Neuronal stem cell (in vitro differentiated cells): ENCODE data around the gene NOS1AP.

Experiments used
- DNase-seq: peaks from one replicate; pipeline ENCODE4 v3.0.0-alpha.2; 2013; ENCODE audit warnings: low spot score
- H2AFZ ChIP-seq: one replicate; pipeline ENCODE4 v1.6.1; 2013; ENCODE audit warnings: mild to moderate bottlenecking, low read length, inconsistent platforms
- H2AK5ac ChIP-seq: 2 replicates; pipeline ENCODE4 v1.6.1; 2013; ENCODE audit warnings: low read depth, mild to moderate bottlenecking, inconsistent platforms, low read length, moderate library complexity, mixed read lengths
- H2BK120ac ChIP-seq: 2 replicates; pipeline ENCODE4 v1.6.1; 2013; ENCODE audit warnings: low read depth, mild to moderate bottlenecking, inconsistent platforms, low read length, moderate library complexity, mixed read lengths
- H2BK12ac ChIP-seq: one replicate; pipeline ENCODE4 v1.6.1; 2013; ENCODE audit warnings: low read length, inconsistent platforms
- H2BK15ac ChIP-seq: 2 replicates; pipeline ENCODE4 v1.6.1; 2013; ENCODE audit warnings: mild to moderate bottlenecking, low read length, inconsistent platforms, mixed read lengths
- H2BK5ac ChIP-seq: one replicate; pipeline ENCODE4 v1.6.1; 2013; ENCODE audit warnings: inconsistent platforms, mild to moderate bottlenecking, low read length, moderate library complexity
- H3K14ac ChIP-seq: one replicate; pipeline ENCODE4 v1.6.1; 2013; ENCODE audit warnings: low read length, inconsistent platforms
- H3K18ac ChIP-seq: 2 replicates; pipeline ENCODE4 v1.6.1; 2013; ENCODE audit warnings: low read length, inconsistent platforms
- H3K23ac ChIP-seq: 2 replicates; pipeline ENCODE4 v1.6.1; 2013; ENCODE audit warnings: low read depth, mild to moderate bottlenecking, mixed read lengths, low read length, inconsistent platforms; ENCODE audit not compliant: poor library complexity
- H3K27ac ChIP-seq: replicated peaks from 3 replicates; pipeline ENCODE4 v1.5.1; 2013; ENCODE audit warnings: low read length, inconsistent platforms
- H3K27me3 ChIP-seq, 3 experiments: 2 replicates each; pipeline ENCODE4 v1.6.1; 2013; ENCODE audit warnings: low read length in 3 of 3, mild to moderate bottlenecking in 2 of 3, inconsistent platforms in 1 of 3, low read depth in 1 of 3, mixed read lengths in 1 of 3, moderate library complexity in 1 of 3; ENCODE audit not compliant: control insufficient read depth in 3 of 3, insufficient read depth in 3 of 3
- H3K36me3 ChIP-seq, 2 donors: replicated peaks in 1 of 2; 2 replicates each; pipeline ENCODE4 v1.6.1; 2013; ENCODE audit warnings: low read length in 2 of 2; ENCODE audit not compliant: control insufficient read depth in 2 of 2, insufficient read depth in 2 of 2
- H3K4ac ChIP-seq: 2 replicates; pipeline ENCODE4 v1.6.1; 2013; ENCODE audit warnings: inconsistent platforms, mild to moderate bottlenecking, low read length, moderate library complexity
- H3K4me1 ChIP-seq, 2 donors: 1 replicate in 1 of 2; 2 replicates in 1 of 2; pipeline ENCODE4 v1.6.1; 2013; ENCODE audit warnings: low read length in 2 of 2, low read depth in 1 of 2; ENCODE audit not compliant: control insufficient read depth in 2 of 2, insufficient read depth in 1 of 2
- H3K4me2 ChIP-seq: one replicate; pipeline ENCODE4 v1.6.1; 2013; ENCODE audit warnings: mild to moderate bottlenecking, low read length, inconsistent platforms; ENCODE audit not compliant: insufficient read depth, poor library complexity, severe bottlenecking
- H3K4me3 ChIP-seq, 2 donors: 2 replicates each; pipeline ENCODE4 v1.5.1; 2013; ENCODE audit warnings: low read length in 2 of 2, mild to moderate bottlenecking in 2 of 2, inconsistent platforms in 1 of 2, moderate library complexity in 1 of 2
- H3K79me1 ChIP-seq: one replicate; pipeline ENCODE4 v1.6.1; 2013; ENCODE audit warnings: low read depth, mild to moderate bottlenecking, inconsistent platforms, low read length, moderate library complexity
- H3K9ac ChIP-seq: one replicate; pipeline ENCODE4 v1.6.1; 2013; ENCODE audit warnings: mild to moderate bottlenecking, low read depth, low read length, inconsistent platforms; ENCODE audit not compliant: poor library complexity
- H3K9me3 ChIP-seq, 2 donors: replicated peaks in 1 of 2; 2 replicates each; pipeline versions ENCODE3 to v1.6.1; 2013; ENCODE audit warnings: low read length in 2 of 2, mild to moderate bottlenecking in 2 of 2, inconsistent platforms in 1 of 2, low read depth in 1 of 2, mixed read lengths in 1 of 2, moderate library complexity in 1 of 2; ENCODE audit not compliant: control insufficient read depth in 2 of 2, insufficient read depth in 1 of 2
- H4K8ac ChIP-seq: one replicate; pipeline ENCODE4 v1.6.1; 2013; ENCODE audit warnings: low read depth, mild to moderate bottlenecking, inconsistent platforms, low read length, moderate library complexity
- H4K91ac ChIP-seq: one replicate; pipeline ENCODE4 v1.6.1; 2013; ENCODE audit warnings: low read length, low read depth, mild to moderate bottlenecking, inconsistent platforms; ENCODE audit not compliant: poor library complexity
- WGBS, 2 donors: extraction: QIAGEN DNeasy Blood & Tissue Kit; methylation state at CpG; one replicate each; pipeline ENCODE4 v1.1.7; 2013; ENCODE audit warnings: missing lambda C conversion rate in 2 of 2, mixed read lengths in 1 of 2; ENCODE audit not compliant: insufficient read length in 2 of 2, insufficient replicate concordance in 1 of 2; ENCODE audit errors: extremely low coverage in 2 of 2; 5-methylcytosine and 5-hydroxymethylcytosine counted together

NOS1AP gene

DNA sequence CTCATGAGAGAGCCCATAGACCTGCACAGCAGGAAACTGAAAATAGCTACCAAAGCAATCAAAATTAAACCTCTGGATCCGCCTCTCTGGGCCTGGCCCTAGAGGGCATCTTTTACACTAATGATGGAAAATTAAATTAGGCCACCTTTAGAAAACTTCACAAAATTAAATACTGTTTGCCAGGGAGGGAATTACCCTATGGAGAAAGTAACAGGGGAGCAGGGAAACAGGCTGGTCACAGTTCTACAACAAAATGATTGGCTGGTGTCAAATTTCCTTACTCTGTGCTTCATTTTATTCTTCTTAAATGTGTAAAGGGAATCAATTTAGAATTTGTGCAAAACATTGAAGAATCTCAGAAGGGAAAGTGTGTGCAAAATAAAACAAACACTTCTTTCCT lies 244.7 kb downstream of the NOS1AP start:
- H4K8ac ChIP-seq = no peak overlapping the region
- H3K36me3 ChIP-seq = no peaks in the 10 kb centered on the region
- H2AK5ac ChIP-seq = no peak overlapping the region
- H3K14ac ChIP-seq = no peak overlapping the region
- H3K9me3 ChIP-seq = no peaks in the 10 kb centered on the region
- no peaks in the 10 kb centered on the region for H3K27me3 ChIP-seq
- no peak overlapping the region for H3K23ac ChIP-seq
- H3K27ac ChIP-seq = no peak overlapping the region
- no peak overlapping the region for H2BK15ac ChIP-seq
- H3K4ac ChIP-seq = no peak overlapping the region
- peaks cover 2 to 10% of the 10 kb centered on the region in 2 donors for H3K4me1 ChIP-seq
- no peak overlapping the region for H2BK120ac ChIP-seq
- no peak for DNase-seq
- H3K4me2 ChIP-seq = no peak overlapping the region
- no peak overlapping the region for H3K4me3 ChIP-seq
- H2BK12ac ChIP-seq = no peak overlapping the region
- H2BK5ac ChIP-seq = no peak overlapping the region
- no peak overlapping the region for H2AFZ ChIP-seq
- no peak overlapping the region for H3K9ac ChIP-seq
- no peak overlapping the region for H4K91ac ChIP-seq
- H3K79me1 ChIP-seq = no peaks in the 10 kb centered on the region
- no peak overlapping the region for H3K18ac ChIP-seq
- WGBS, 2 donors = no CpG with 5 or more reads among the region's 1 CpG

DNA sequence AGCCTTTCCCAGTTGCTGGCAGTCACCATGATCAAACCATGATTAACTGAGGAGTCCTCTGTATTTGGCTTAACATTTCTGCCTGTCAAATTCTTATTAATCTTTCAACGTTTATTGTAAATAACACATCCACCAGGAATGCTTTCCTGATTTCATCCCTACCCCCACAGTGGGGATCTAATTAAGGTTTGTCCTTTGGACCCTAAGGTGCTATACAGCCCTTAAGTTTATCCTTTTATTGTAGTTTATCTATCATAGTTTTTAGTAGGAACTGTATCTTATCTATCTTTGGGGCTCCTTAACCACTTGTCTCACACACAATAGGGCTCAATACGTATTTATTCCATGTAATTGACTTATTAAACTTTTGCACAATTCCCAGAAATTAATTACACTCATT lies 246.2 kb downstream of the NOS1AP start:
- H2BK15ac ChIP-seq = no peak overlapping the region
- no peak overlapping the region for H3K4me2 ChIP-seq
- H3K27me3 ChIP-seq = no peaks in the 10 kb centered on the region
- H3K36me3 ChIP-seq = no peaks in the 10 kb centered on the region
- H3K27ac ChIP-seq = no peak overlapping the region
- H4K91ac ChIP-seq = no peak overlapping the region
- peaks cover 4 to 7% of the 10 kb centered on the region in 2 donors for H3K4me1 ChIP-seq
- no peak overlapping the region for H2AFZ ChIP-seq
- no peaks in the 10 kb centered on the region for H3K9me3 ChIP-seq
- H2BK12ac ChIP-seq = no peak overlapping the region
- H3K79me1 ChIP-seq = no peaks in the 10 kb centered on the region
- H3K4ac ChIP-seq = no peak overlapping the region
- H2AK5ac ChIP-seq = no peak overlapping the region
- DNase-seq = no peak
- no peak overlapping the region for H3K14ac ChIP-seq
- H3K18ac ChIP-seq = no peak overlapping the region
- no peak overlapping the region for H2BK120ac ChIP-seq
- no peak overlapping the region for H3K23ac ChIP-seq
- no CpG with 5 or more reads among the region's 2 CpGs for WGBS, 2 donors
- H3K9ac ChIP-seq = no peak overlapping the region
- no peak overlapping the region for H3K4me3 ChIP-seq
- no peak overlapping the region for H2BK5ac ChIP-seq
- H4K8ac ChIP-seq = no peak overlapping the region

DNA sequence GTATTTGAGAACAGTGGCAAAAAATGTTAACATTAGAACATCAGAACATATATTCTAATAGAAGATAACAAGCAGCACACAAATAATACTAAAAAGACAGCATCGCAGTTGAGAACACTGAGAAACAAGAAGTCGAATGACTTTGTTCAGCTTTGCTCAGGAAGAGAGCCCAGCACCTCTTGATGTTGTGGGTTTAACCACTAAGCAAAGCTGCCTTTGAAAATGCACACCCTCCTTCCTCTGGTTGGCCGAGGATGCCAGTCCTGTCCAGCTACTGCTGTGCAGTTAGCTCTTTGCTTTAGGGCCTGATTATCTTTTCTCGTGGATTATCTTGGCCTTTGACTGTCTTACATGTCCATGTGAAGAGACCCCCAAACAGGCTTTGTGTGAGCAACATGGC lies 246.7 kb downstream of the NOS1AP start:
- H3K4ac ChIP-seq = no peak overlapping the region
- H2AFZ ChIP-seq = no peak overlapping the region
- no peak for DNase-seq
- no CpG with 5 or more reads among the region's 4 CpGs for WGBS, 2 donors
- H2BK5ac ChIP-seq = no peak overlapping the region
- H3K18ac ChIP-seq = no peak overlapping the region
- no peak overlapping the region for H2BK120ac ChIP-seq
- no peaks in the 10 kb centered on the region for H3K27me3 ChIP-seq
- no peak overlapping the region for H3K4me3 ChIP-seq
- H2BK15ac ChIP-seq = no peak overlapping the region
- no peaks in the 10 kb centered on the region for H3K36me3 ChIP-seq
- H3K4me1 ChIP-seq = peaks cover 0 to 7% of the 10 kb centered on the region in 2 donors
- no peak overlapping the region for H4K8ac ChIP-seq
- H3K4me2 ChIP-seq = no peak overlapping the region
- H2BK12ac ChIP-seq = no peak overlapping the region
- H4K91ac ChIP-seq = no peak overlapping the region
- H3K9ac ChIP-seq = no peak overlapping the region
- H3K79me1 ChIP-seq = no peaks in the 10 kb centered on the region
- H3K27ac ChIP-seq = no peak overlapping the region
- no peak overlapping the region for H3K14ac ChIP-seq
- no peaks in the 10 kb centered on the region for H3K9me3 ChIP-seq
- no peak overlapping the region for H2AK5ac ChIP-seq
- no peak overlapping the region for H3K23ac ChIP-seq

DNA sequence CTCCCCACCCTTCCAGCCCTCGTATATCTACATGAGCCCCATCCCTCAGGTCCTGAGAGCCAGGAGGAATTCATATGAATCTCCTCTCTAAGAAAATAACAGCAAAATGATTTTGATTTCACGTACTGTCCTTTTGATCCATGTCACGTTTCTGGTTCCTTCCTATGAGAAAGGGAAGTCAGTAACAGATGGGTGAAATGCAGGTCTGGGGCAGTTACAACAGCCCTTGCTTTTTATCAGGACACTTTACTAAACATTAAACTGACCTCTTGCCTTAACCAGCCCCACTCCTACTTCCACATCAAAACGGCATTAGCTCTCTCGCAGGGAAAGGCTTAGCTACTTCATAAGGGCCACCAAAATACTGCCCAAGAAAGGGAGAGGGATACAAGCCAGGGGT lies 248.1 kb downstream of the NOS1AP start:
- Histone ChIP-seq H4K91ac (no peak overlapping the region), H2AFZ (no peak overlapping the region), H3K9me3 (no peaks in the 10 kb centered on the region), H2BK5ac (no peak overlapping the region), H3K27me3 (no peaks in the 10 kb centered on the region), H3K4me1 (peaks cover 0 to 7% of the 10 kb centered on the region in 2 donors), H3K23ac (no peak overlapping the region), H4K8ac (no peak overlapping the region), H3K79me1 (no peaks in the 10 kb centered on the region), H3K4me2 (no peak overlapping the region), H3K36me3 (no peaks in the 10 kb centered on the region), H2BK15ac (no peak overlapping the region), H3K4me3 (no peak overlapping the region), H3K14ac (no peak overlapping the region), H2AK5ac (no peak overlapping the region), H2BK120ac (no peak overlapping the region), H2BK12ac (no peak overlapping the region), H3K9ac (no peak overlapping the region), H3K18ac (no peak overlapping the region), H3K27ac (no peak overlapping the region), H3K4ac (no peak overlapping the region)
- DNase-seq = no peak
- no CpG with 5 or more reads among the region's 5 CpGs for WGBS, 2 donors
